ENCODE measurements around the gene IPO7.
A peak's percentile ranks its signal among the peaks of the same experiment; 100 is the strongest.

The IPO7 gene

GRCh38 chr11:9460322-9461062, 76.0 kb downstream of the IPO7 start, which contains the start of gene ZNF143:
Gene ZNF143 (plus strand): TSS chr11:9461012. CDS start chr11:9471309, 10,297 bp downstream.
- H3K4me3 Mint-ChIP-seq: peak within 1 kb of the TSS; percentile 95 to 99
- ATAC-seq: peak; percentile 93
- H3K27me3 Mint-ChIP-seq: no peaks in the 10 kb centered on the region
- H3K27ac Mint-ChIP-seq: peak within 1 kb of the TSS; percentile 99
- H3K4me1 Mint-ChIP-seq: peaks cover 24% of the 10 kb centered on the region
- DNase-seq: peak; percentile 99 to 100
- no peaks in the 10 kb centered on the region for H3K9me3 Mint-ChIP-seq

GRCh38 chr11:9461063-9461759, 76.8 kb downstream of the IPO7 start:
- Mint-ChIP-seq H3K27me3 (no peaks in the 10 kb centered on the region), H3K4me1 (peaks cover 24% of the 10 kb centered on the region), H3K4me3 (peak overlapping the region; percentile 76 to 99), H3K27ac (peak overlapping the region; percentile 95 to 96), H3K9me3 (no peaks in the 10 kb centered on the region)
- peak; percentile 86 to 88 for DNase-seq
- peak; percentile 72 for ATAC-seq

- ATAC-seq: no peak
- Mint-ChIP-seq H3K9me3 (no peaks in the 10 kb centered on the region), H3K4me3 (peak overlapping the region; percentile 76 to 99), H3K27ac (peak overlapping the region; percentile 72 to 95), H3K27me3 (no peaks in the 10 kb centered on the region), H3K4me1 (peaks cover 24% of the 10 kb centered on the region)
- DNase-seq: no peak
These were observed 77.3 kb downstream of the IPO7 start for GRCh38 chr11:9461760-9462134.

- no peak for DNase-seq
- no peak for ATAC-seq
- Mint-ChIP-seq H3K9me3 (no peaks in the 10 kb centered on the region), H3K4me3 (peak overlapping the region; percentile 76 to 99), H3K27ac (peak overlapping the region; percentile 72 to 95), H3K27me3 (no peaks in the 10 kb centered on the region), H3K4me1 (peaks cover 24% of the 10 kb centered on the region)
These were observed 77.8 kb downstream of the IPO7 start for GRCh38 chr11:9462172-9462799.

- Mint-ChIP-seq H3K27ac (peak overlapping the region in 1 of 2 donors; percentile 86), H3K27me3 (no peaks in the 10 kb centered on the region), H3K9me3 (no peaks in the 10 kb centered on the region), H3K4me1 (peaks cover 24% of the 10 kb centered on the region), H3K4me3 (peak overlapping the region; percentile 76 to 99)
- DNase-seq (no peak), ATAC-seq (no peak)
These were observed 78.5 kb downstream of the IPO7 start for GRCh38 chr11:9462806-9463537.

- H3K27ac Mint-ChIP-seq: no peak overlapping the region
- H3K9me3 Mint-ChIP-seq: no peaks in the 10 kb centered on the region
- H3K4me3 Mint-ChIP-seq: no peak overlapping the region
- DNase-seq (no peak), ATAC-seq (no peak)
- H3K27me3 Mint-ChIP-seq: no peaks in the 10 kb centered on the region
- H3K4me1 Mint-ChIP-seq: no peaks in the 10 kb centered on the region
These were observed 86.3 kb downstream of the IPO7 start for GRCh38 chr11:9470765-9471164.

- Mint-ChIP-seq H3K4me1 (no peaks in the 10 kb centered on the region), H3K27me3 (no peaks in the 10 kb centered on the region), H3K27ac (peak overlapping the region in 1 of 2 donors; percentile 57), H3K9me3 (no peaks in the 10 kb centered on the region), H3K4me3 (no peak overlapping the region)
- DNase-seq (no peak), ATAC-seq (no peak)
These were observed 89.0 kb downstream of the IPO7 start for GRCh38 chr11:9473408-9473807.

- DNase-seq (no peak), ATAC-seq (no peak)
- Mint-ChIP-seq H3K27ac (peak overlapping the region in 1 of 2 donors; percentile 91), H3K4me1 (no peaks in the 10 kb centered on the region), H3K9me3 (no peaks in the 10 kb centered on the region), H3K27me3 (no peaks in the 10 kb centered on the region), H3K4me3 (no peak overlapping the region)
These were observed 95.4 kb downstream of the IPO7 start for GRCh38 chr11:9479899-9480298.

GRCh38 chr11:9489080-9489765, 104.8 kb downstream of the IPO7 start:
- ATAC-seq: no peak
- Mint-ChIP-seq H3K27me3 (no peaks in the 10 kb centered on the region), H3K4me3 (no peak overlapping the region), H3K27ac (no peak overlapping the region), H3K4me1 (no peaks in the 10 kb centered on the region), H3K9me3 (no peaks in the 10 kb centered on the region)
- DNase-seq: no peak

GRCh38 chr11:9490376-9490775, 105.9 kb downstream of the IPO7 start:
- H3K4me1 Mint-ChIP-seq: no peaks in the 10 kb centered on the region
- no peak for ATAC-seq
- no peak overlapping the region for H3K27ac Mint-ChIP-seq
- no peak overlapping the region for H3K4me3 Mint-ChIP-seq
- no peak for DNase-seq
- no peaks in the 10 kb centered on the region for H3K9me3 Mint-ChIP-seq
- H3K27me3 Mint-ChIP-seq: no peaks in the 10 kb centered on the region

GRCh38 chr11:9493492-9493891, 109.0 kb downstream of the IPO7 start:
- Mint-ChIP-seq H3K9me3 (no peaks in the 10 kb centered on the region), H3K4me3 (no peak overlapping the region), H3K27me3 (no peaks in the 10 kb centered on the region), H3K4me1 (no peaks in the 10 kb centered on the region), H3K27ac (no peak overlapping the region)
- no peak for DNase-seq
- no peak for ATAC-seq

- Mint-ChIP-seq H3K27ac (no peak overlapping the region), H3K9me3 (no peaks in the 10 kb centered on the region), H3K4me3 (no peak overlapping the region), H3K27me3 (no peaks in the 10 kb centered on the region), H3K4me1 (no peaks in the 10 kb centered on the region)
- ATAC-seq: no peak
- no peak for DNase-seq
These were observed 109.9 kb downstream of the IPO7 start for GRCh38 chr11:9494316-9494715.

GRCh38 chr11:9495803-9496514, 111.5 kb downstream of the IPO7 start:
- DNase-seq (no peak), ATAC-seq (no peak)
- Mint-ChIP-seq H3K4me3 (no peak overlapping the region), H3K4me1 (no peaks in the 10 kb centered on the region), H3K9me3 (no peaks in the 10 kb centered on the region), H3K27ac (peak overlapping the region in 1 of 2 donors; percentile 85), H3K27me3 (no peaks in the 10 kb centered on the region)
